Measurements from ENCODE around the gene PTPN4.

Gene PTPN4

GRCh38 chr2:119820275-119820674 is 60.6 kb downstream of the PTPN4 start:
- no peak for TF ChIP-seq CTCF (IDR thresholded peaks at IDR 0.05)
- H3K27me3 ChIP-seq, result no peaks in the 10 kb centered on the region
- DNase-seq, result no peak
- no peaks in the 10 kb centered on the region for H3K36me3 ChIP-seq
- H3K27ac ChIP-seq, result no peak overlapping the region
- H3K4me3 ChIP-seq, result no peak overlapping the region
- intact Hi-C loops (cut with DNase I; ENCODE audit: low total_unique reads), result no loop called here
- H3K9me3 ChIP-seq, result no peaks in the 10 kb centered on the region
- H3K4me1 ChIP-seq, result no peaks in the 10 kb centered on the region

GRCh38 chr2:119821266-119821665 is 61.5 kb downstream of the PTPN4 start:
- no peak overlapping the region for H3K27ac ChIP-seq
- H3K9me3 ChIP-seq, result no peaks in the 10 kb centered on the region
- H3K36me3 ChIP-seq, result no peaks in the 10 kb centered on the region
- DNase-seq, result no peak
- TF ChIP-seq CTCF (IDR thresholded peaks at IDR 0.05), result no peak
- intact Hi-C loops (cut with DNase I; ENCODE audit: low total_unique reads), result no loop called here
- no peaks in the 10 kb centered on the region for H3K27me3 ChIP-seq
- H3K4me3 ChIP-seq, result no peak overlapping the region
- no peaks in the 10 kb centered on the region for H3K4me1 ChIP-seq

- Histone ChIP-seq H3K27me3 (no peaks in the 10 kb centered on the region), H3K9me3 (no peaks in the 10 kb centered on the region), H3K4me1 (no peaks in the 10 kb centered on the region), H3K36me3 (no peaks in the 10 kb centered on the region), H3K4me3 (no peak overlapping the region), H3K27ac (no peak overlapping the region)
- peak; percentile 46 to 53 for TF ChIP-seq CTCF (IDR thresholded peaks at IDR 0.05)
- intact Hi-C loops (cut with DNase I; ENCODE audit: low total_unique reads), result no loop called here
- no peak for DNase-seq
Observed at GRCh38 chr2:119823734-119824334, 64.1 kb downstream of the PTPN4 start.

- Histone ChIP-seq H3K36me3 (peaks cover 0 to 6% (median 0%) of the 10 kb centered on the region in 3 donors), H3K4me1 (no peaks in the 10 kb centered on the region), H3K27ac (no peak overlapping the region), H3K4me3 (no peak overlapping the region), H3K9me3 (no peaks in the 10 kb centered on the region), H3K27me3 (no peaks in the 10 kb centered on the region)
- DNase-seq, result no peak
- TF ChIP-seq CTCF (IDR thresholded peaks at IDR 0.05), result no peak
- intact Hi-C loops (cut with DNase I; ENCODE audit: low total_unique reads), result no loop called here
Observed at GRCh38 chr2:119826370-119826961, 66.7 kb downstream of the PTPN4 start.

- no peaks in the 10 kb centered on the region for H3K4me1 ChIP-seq
- peaks cover 0 to 6% (median 0%) of the 10 kb centered on the region in 3 donors for H3K36me3 ChIP-seq
- intact Hi-C loops (cut with DNase I; ENCODE audit: low total_unique reads), result no loop called here
- no peaks in the 10 kb centered on the region for H3K27me3 ChIP-seq
- no peak for DNase-seq
- TF ChIP-seq CTCF (IDR thresholded peaks at IDR 0.05), result no peak
- H3K4me3 ChIP-seq, result no peak overlapping the region
- H3K9me3 ChIP-seq, result no peaks in the 10 kb centered on the region
- H3K27ac ChIP-seq, result no peak overlapping the region
Observed at GRCh38 chr2:119827866-119828507, 68.3 kb downstream of the PTPN4 start.
